Activated naive CD4-positive, alpha-beta T cell treated with anti-CD3 and anti-CD28 coated beads, Interleukin-2, amount 50 U/mL, for 24 hours (primary cell): ENCODE data around the gene QRICH2.
A peak's percentile ranks its signal among the peaks of the same experiment; 100 is the strongest.
"Not testable (repeated sequence)": the region's sequence is repeated elsewhere in the genome, so short reads cannot be mapped to it uniquely, and the experiment has no call there.

Experiments
- H3K27ac Mint-ChIP-seq: one replicate; pipeline ENCODE4 v1.8.0; 2021; ENCODE audit warnings: mild to moderate bottlenecking, mixed read lengths
- H3K27me3 Mint-ChIP-seq: one replicate; pipeline ENCODE4 v1.8.0; 2021; ENCODE audit warnings: mixed read lengths
- H3K36me3 Mint-ChIP-seq: one replicate; pipeline ENCODE4 v1.8.0; 2021; ENCODE audit warnings: mixed read lengths
- H3K4me1 Mint-ChIP-seq: one replicate; pipeline ENCODE4 v1.8.0; 2021; ENCODE audit warnings: mixed read lengths
- H3K4me3 Mint-ChIP-seq: one replicate; pipeline ENCODE4 v1.8.0; 2021; ENCODE audit warnings: mild to moderate bottlenecking, mixed read lengths
- H3K9me3 Mint-ChIP-seq: one replicate; pipeline ENCODE4 v1.8.0; 2021; ENCODE audit warnings: mixed read lengths

Gene QRICH2

GRCh38 chr17:76274112-76274956, 33.7 kb downstream of the QRICH2 start:
- Mint-ChIP-seq H3K36me3 (no peaks in the 10 kb centered on the region), H3K27ac (peak overlapping the region; percentile 55), H3K9me3 (no peaks in the 10 kb centered on the region), H3K27me3 (no peaks in the 10 kb centered on the region), H3K4me1 (peaks cover 59% of the 10 kb centered on the region), H3K4me3 (no peak overlapping the region)

- Mint-ChIP-seq H3K4me1 (peaks cover 60% of the 10 kb centered on the region), H3K27me3 (no peaks in the 10 kb centered on the region), H3K4me3 (peak overlapping the region; percentile 75), H3K36me3 (no peaks in the 10 kb centered on the region), H3K9me3 (no peaks in the 10 kb centered on the region), H3K27ac (no peak overlapping the region)
Observed at GRCh38 chr17:76273445-76274111, 34.5 kb downstream of the QRICH2 start.

GRCh38 chr17:76272541-76273444, 35.3 kb downstream of the QRICH2 start:
- Mint-ChIP-seq H3K4me3 (peak overlapping the region; percentile 75), H3K36me3 (peaks cover 4% of the 10 kb centered on the region), H3K9me3 (no peaks in the 10 kb centered on the region), H3K27me3 (no peaks in the 10 kb centered on the region), H3K4me1 (peaks cover 64% of the 10 kb centered on the region), H3K27ac (peak overlapping the region; percentile 86)

- H3K27me3 Mint-ChIP-seq: no peaks in the 10 kb centered on the region
- H3K36me3 Mint-ChIP-seq: peaks cover 7% of the 10 kb centered on the region
- H3K9me3 Mint-ChIP-seq: no peaks in the 10 kb centered on the region
- peak overlapping the region; percentile 75 for H3K4me3 Mint-ChIP-seq
- peaks cover 62% of the 10 kb centered on the region for H3K4me1 Mint-ChIP-seq
- peak overlapping the region; percentile 85 for H3K27ac Mint-ChIP-seq
Observed at GRCh38 chr17:76271669-76272540, 36.2 kb downstream of the QRICH2 start.

- Mint-ChIP-seq H3K27ac (peak overlapping the region; percentile 85), H3K36me3 (peaks cover 7% of the 10 kb centered on the region), H3K4me3 (peak overlapping the region; percentile 75)
Observed at GRCh38 chr17:76270770-76271668, 37.1 kb downstream of the QRICH2 start.

GRCh38 chr17:76270127-76270592, 37.9 kb downstream of the QRICH2 start:
- no peaks in the 10 kb centered on the region for H3K27me3 Mint-ChIP-seq
- peaks cover 7% of the 10 kb centered on the region for H3K36me3 Mint-ChIP-seq
- H3K4me1 Mint-ChIP-seq: peaks cover 51% of the 10 kb centered on the region

More at GRCh38 chr17:76270770-76271668, 37.1 kb downstream of the QRICH2 start:
- H3K4me1 Mint-ChIP-seq: peaks cover 54% of the 10 kb centered on the region
- H3K27me3 Mint-ChIP-seq: no peaks in the 10 kb centered on the region
- H3K9me3 Mint-ChIP-seq: no peaks in the 10 kb centered on the region

GRCh38 chr17:76268991-76269981, 38.8 kb downstream of the QRICH2 start:
- peaks cover 48% of the 10 kb centered on the region for H3K4me1 Mint-ChIP-seq
- no peaks in the 10 kb centered on the region for H3K27me3 Mint-ChIP-seq
- no peaks in the 10 kb centered on the region for H3K9me3 Mint-ChIP-seq
- H3K27ac Mint-ChIP-seq: peak overlapping the region; percentile 99
- H3K4me3 Mint-ChIP-seq: peak overlapping the region; percentile 91
- peaks cover 7% of the 10 kb centered on the region for H3K36me3 Mint-ChIP-seq

More at GRCh38 chr17:76270127-76270592, 37.9 kb downstream of the QRICH2 start:
- Mint-ChIP-seq H3K9me3 (no peaks in the 10 kb centered on the region), H3K27ac (peak overlapping the region; percentile 23), H3K4me3 (peak overlapping the region; percentile 43)

GRCh38 chr17:76268015-76268749, 39.9 kb downstream of the QRICH2 start:
- H3K4me1 Mint-ChIP-seq: peaks cover 51% of the 10 kb centered on the region
- H3K27ac Mint-ChIP-seq: peak overlapping the region; percentile 99
- H3K27me3 Mint-ChIP-seq: no peaks in the 10 kb centered on the region
- peaks cover 7% of the 10 kb centered on the region for H3K36me3 Mint-ChIP-seq
- H3K9me3 Mint-ChIP-seq: no peaks in the 10 kb centered on the region
- peak overlapping the region; percentile 91 for H3K4me3 Mint-ChIP-seq

- Mint-ChIP-seq H3K4me1 (peaks cover 51% of the 10 kb centered on the region), H3K27ac (peak overlapping the region; percentile 99), H3K4me3 (peak overlapping the region; percentile 91)
- not testable (repeated sequence) for H3K9me3 Mint-ChIP-seq, H3K27me3 Mint-ChIP-seq, H3K36me3 Mint-ChIP-seq
Observed at GRCh38 chr17:76267581-76268001, 40.5 kb downstream of the QRICH2 start.

- H3K4me3 Mint-ChIP-seq: peak overlapping the region; percentile 91
- peak overlapping the region; percentile 99 for H3K27ac Mint-ChIP-seq
- peaks cover 7% of the 10 kb centered on the region for H3K36me3 Mint-ChIP-seq
- H3K27me3 Mint-ChIP-seq: no peaks in the 10 kb centered on the region
- no peaks in the 10 kb centered on the region for H3K9me3 Mint-ChIP-seq
- H3K4me1 Mint-ChIP-seq: peaks cover 56% of the 10 kb centered on the region
Observed at GRCh38 chr17:76267051-76267576, 41.0 kb downstream of the QRICH2 start.

- peaks cover 63% of the 10 kb centered on the region for H3K4me1 Mint-ChIP-seq
- H3K27me3 Mint-ChIP-seq: no peaks in the 10 kb centered on the region
- peak overlapping the region; percentile 94 for H3K27ac Mint-ChIP-seq
- peaks cover 7% of the 10 kb centered on the region for H3K36me3 Mint-ChIP-seq
- peak overlapping the region; percentile 91 for H3K4me3 Mint-ChIP-seq
- H3K9me3 Mint-ChIP-seq: no peaks in the 10 kb centered on the region
Observed at GRCh38 chr17:76266244-76266938, 41.7 kb downstream of the QRICH2 start.
